Bone marrow (tissue), 2 donors: ENCODE data around the gene NFAM1.

Experiments used
- DNase-seq, 2 donors: peaks; one replicate each; lab custom pipeline; 2025; lab: John Stamatoyannopoulos, UW

The NFAM1 gene

DNA sequence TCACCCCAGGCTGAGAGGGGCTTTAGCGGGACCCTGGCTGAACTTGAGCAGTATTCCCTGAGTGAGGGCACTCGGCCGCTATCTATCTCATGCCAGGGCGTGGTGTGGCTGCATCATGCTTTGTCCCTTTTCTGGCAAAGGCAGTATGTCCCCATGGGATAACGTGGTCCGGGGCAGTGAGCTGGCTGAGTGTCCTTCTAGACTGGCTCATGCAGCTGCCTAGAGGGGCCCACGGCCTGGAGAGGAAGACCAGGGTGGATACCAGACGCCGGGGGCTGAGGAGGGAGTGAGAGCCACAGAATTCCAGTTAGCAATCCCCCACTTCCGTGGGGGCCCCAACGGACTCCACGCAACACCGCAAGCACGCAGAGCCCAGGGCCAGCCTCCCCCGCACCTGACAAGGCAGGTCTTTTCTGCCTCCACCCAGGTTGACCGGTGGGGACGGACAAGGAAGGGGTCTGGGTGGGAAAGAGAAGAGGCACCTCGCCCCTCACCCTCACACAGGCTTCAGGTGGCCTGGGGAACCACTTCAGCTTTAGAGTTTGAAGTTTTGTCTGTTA lies 15.5 kb downstream of the NFAM1 start:
- DNase-seq, result no peak

DNA sequence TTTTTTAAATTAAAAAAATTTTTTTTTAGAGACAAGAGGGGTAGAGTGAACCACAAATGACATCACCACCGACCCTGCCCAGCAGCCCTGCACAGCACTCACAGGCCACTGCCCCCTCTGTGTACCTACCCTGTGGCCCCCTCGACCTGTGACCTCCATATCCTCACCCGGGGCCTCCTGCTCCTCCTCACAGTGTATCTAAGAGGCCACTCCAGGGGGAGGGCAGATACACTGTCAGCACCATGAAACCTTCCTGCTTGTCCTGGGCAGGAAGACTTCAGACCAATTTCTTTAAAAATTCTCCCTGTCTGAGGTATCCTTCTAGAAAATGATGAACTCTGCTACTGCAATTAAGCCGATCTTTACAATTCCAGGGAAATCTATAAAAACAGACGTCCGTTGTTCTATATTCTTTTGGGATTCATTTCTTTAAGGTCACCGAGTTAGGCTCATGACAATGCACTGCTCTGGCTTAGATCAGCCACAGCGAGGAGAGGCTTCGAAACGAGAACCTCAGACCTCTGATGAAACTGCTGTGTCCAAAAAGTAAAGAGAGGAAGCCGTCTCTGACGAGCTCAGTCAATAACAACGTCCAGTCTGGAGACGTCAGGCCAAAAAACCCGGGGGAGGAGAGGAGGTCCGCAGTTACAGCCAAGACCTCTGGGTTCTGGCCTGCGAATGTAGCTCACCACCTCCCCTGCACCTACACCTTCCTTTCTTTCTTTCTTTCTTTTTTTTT lies 17.5 kb downstream of the NFAM1 start:
- no peak for DNase-seq

GRCh38 chr22:42414021-42414420 lies 18.2 kb downstream of the NFAM1 start:
- DNase-seq, result no peak

DNA sequence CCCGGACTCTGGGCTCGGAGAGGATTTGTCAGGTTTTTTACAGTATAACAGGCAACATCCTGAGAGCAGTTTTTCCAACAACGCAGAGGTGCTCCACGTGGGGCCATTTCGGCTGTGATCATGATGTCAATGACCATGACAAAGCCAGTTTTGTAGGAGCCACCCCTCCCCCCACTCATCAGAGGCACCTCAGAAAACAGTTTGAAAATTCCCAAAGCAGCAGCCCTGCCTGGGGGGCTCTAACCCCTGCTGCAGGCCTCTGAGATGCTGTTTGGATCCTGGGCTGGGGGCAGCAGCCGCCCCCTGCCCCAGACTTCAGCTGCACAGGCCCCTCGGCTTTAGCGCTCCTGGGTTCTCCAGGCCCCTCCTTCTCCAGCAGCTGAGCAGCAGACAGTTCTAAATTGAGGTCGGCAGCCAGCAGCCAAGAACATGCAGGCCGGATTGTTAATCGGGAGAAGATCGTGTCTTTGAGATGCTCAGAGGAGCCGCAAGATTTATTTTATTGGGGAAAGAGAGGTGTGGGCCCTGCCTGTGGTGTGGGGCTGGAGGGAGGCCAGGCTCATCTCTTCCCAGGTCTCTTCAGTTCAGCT lies 19.4 kb downstream of the NFAM1 start:
- no peak for DNase-seq

- no peak for DNase-seq
Measured at GRCh38 chr22:42410708-42411107, 21.5 kb downstream of the NFAM1 start.

GRCh38 chr22:42408810-42409529 lies 23.2 kb downstream of the NFAM1 start:
- DNase-seq, result no peak

- DNase-seq, result no peak
Measured at GRCh38 chr22:42408276-42408675, 23.9 kb downstream of the NFAM1 start.

GRCh38 chr22:42404266-42404665 lies 27.9 kb downstream of the NFAM1 start:
- DNase-seq, result no peak

DNA sequence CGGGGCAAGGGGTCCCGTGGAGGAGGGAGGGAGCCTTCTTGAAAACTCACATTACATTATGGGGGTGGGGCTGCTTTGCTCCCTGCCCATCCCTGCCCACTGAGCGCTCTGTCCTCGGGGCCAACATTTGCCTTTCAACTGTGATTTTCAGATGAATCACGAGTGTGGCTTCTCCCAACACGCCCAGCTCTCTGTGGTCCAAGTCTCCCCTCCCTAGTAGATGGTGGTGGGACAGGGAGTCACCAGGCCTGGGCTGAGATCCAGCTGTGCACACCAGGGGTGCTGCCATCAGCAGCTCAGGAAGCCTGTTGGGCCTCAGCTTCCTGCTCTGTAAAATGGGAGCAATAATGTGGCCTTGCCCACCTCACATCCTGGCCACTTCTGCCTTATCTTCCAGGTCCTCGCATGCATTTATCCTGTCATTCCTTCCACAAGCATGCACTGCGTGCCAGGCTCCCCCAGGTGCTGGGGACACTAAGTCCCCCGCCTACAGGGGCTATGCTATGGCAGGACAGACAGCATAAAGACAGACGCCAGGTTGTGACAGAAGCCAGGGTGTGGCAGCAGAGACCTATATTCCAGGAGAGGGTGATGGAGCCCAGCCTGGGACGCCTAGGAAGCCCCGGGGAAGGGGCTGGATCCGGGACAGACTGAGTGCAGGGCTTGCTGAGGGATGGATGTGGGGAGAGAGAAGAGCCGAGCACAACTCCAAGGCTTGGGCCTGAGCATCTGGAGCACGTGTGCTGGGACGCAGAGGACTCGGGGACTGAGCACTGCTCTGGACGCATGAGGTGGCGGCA lies 30.5 kb downstream of the NFAM1 start:
- no peak for DNase-seq

GRCh38 chr22:42400811-42401534 lies 31.2 kb downstream of the NFAM1 start:
- no peak for DNase-seq

GRCh38 chr22:42399315-42400271 lies 32.6 kb downstream of the NFAM1 start:
- DNase-seq, result no peak

DNA sequence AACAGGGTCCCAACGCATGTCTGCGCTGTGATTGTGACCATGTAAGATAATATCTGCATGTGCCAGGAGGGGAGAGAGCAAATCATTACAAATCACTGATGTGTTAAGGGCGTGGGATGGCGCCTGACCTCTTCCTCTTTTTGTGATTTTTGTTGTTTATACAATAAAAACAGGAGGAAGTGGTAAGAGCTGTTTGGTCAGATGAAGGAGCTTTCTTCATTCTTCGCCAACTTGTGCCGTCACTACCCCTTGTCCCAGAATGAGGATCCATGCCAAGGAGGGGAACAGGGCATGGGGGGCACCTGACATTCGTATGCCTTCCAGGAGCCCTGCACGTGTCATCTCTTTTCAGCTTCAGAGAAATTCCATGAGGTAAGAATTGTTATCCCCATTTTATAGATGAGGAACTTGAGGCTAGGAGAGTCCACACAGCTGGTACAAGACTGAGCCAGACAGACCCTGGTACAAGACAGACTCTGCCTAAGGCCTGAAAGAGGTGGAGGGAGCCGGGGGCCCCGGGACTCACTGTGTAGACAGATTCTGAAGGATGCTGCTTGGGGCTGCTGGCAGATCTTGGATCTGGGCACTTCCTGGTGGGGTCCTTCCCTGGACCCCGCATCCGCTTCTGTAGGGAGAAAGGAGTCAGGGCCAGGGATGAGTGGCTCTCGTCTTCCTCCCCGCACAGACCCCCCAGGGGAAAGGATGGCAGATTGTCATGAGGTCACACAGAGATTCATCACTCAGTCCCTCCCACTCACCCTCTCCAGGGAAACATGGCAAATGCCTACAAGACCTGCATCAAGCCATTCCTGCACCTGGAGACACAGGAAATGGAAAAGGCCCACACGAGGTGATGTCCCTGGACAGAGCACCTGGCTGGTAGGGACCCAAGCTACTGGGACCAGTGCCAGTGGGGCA lies 34.6 kb downstream of the NFAM1 start:
- peak; percentile 28 to 50 for DNase-seq

GRCh38 chr22:42396621-42397331 lies 35.4 kb downstream of the NFAM1 start:
- no peak for DNase-seq

DNA sequence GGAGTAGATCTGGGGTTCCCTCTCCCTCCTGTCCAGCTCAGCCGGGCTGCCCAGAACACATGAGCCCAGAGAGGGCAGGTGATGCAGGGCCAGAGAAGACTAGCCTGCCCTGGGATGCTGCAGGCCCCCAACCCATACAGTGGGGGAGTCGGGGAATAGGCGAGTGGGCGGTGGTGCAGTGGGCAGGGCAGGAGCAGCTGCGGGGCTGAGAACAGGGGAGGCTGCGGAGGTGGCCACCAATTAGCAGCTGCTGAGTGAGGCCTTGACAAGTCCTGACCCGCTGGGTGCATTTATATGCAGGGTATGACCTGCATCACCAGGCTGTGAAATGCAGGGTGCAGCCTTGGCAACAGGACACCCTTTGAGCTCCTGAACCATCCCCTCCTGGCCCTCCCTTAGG lies 43.1 kb downstream of the NFAM1 start:
- no peak for DNase-seq

GRCh38 chr22:42388130-42388797 lies 43.9 kb downstream of the NFAM1 start:
- DNase-seq, result no peak

DNA sequence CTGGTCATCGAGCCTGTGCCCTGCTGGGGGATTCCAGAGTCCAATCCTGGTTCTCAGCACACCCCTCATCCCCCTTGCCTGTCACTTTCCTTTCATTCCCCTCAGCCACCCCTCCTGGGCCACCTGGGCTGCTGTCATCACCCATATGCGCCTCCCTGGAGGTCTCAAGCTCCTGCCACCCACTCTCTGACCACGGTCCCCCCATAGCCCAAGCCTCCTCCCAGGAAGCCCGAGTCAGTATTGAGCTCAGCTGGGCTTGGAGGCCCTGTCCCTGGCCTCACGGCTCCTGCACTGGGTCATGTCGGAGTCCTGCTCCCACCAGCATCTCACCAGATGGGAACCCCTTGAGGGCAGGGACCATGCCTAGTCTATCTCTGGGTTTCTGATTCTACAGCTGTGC lies 44.6 kb downstream of the NFAM1 start:
- DNase-seq, result no peak

GRCh38 chr22:42385696-42386095 lies 46.5 kb downstream of the NFAM1 start:
- DNase-seq, result no peak

DNA sequence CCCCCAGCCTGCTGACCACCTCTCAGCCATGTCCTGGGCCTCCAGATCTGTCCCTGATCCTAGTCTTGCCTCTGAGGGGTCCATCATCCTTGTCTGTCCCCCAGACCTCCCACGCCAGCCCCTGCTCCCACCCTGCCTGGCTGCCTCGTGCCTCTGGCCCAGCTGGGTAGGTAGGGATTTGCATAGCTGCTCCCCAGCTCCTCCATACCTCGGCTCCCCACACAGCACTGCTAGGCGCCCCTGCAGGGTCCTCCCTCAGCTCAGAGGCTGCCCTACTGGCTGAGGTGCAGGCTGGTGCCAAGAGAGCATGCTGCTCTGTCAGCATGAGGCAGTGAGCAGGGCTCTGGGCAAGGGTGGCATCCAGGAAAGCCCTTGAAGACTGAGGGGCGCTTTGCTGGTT lies 47.7 kb downstream of the NFAM1 start:
- DNase-seq, result no peak
